Neural cell (in vitro differentiated cells): Measurements from ENCODE around the gene CSMD2. TPM values are rescaled to one million over a fixed set of nuclear protein-coding genes. Genes with fewer than 3 reads are reported as not detected.

Experiments used
- H2AFZ ChIP-seq: fragments of 200-600, 300-800 bp; sonication (generic), shearing (Covaris generic); 2 replicates; pipeline ENCODE4 v1.6.0; 2014; ENCODE audit warnings: low read depth, mild to moderate bottlenecking, antibody characterized with exemption, low read length, moderate library complexity
- H3F3A ChIP-seq: fragments of 200-600 bp; shearing (Covaris generic); 2 replicates; pipeline ENCODE4 v1.6.1; 2016; ENCODE audit warnings: mild to moderate bottlenecking, moderate library complexity, mixed read lengths, antibody characterized with exemption, low read length; ENCODE audit not compliant: insufficient read depth, poor library complexity, severe bottlenecking
- H3K27ac ChIP-seq: fragments of 200-600, 300-800 bp; sonication (generic), shearing (Covaris generic); 2 replicates; pipeline ENCODE4 v1.5.1; 2014; ENCODE audit warnings: mild to moderate bottlenecking, low read length, moderate library complexity
- H3K27me3 ChIP-seq: fragments of 300-800, 200-600 bp; sonication (generic), shearing (Covaris generic); 2 replicates; pipeline ENCODE4 v1.6.0; 2014; ENCODE audit warnings: mild to moderate bottlenecking, low read depth, low read length, moderate library complexity; ENCODE audit not compliant: insufficient read depth
- H3K36me3 ChIP-seq: fragments of 300-800, 200-600 bp; sonication (generic), shearing (Covaris generic); 2 replicates; pipeline ENCODE4 v1.5.1; 2014; ENCODE audit warnings: mild to moderate bottlenecking, antibody characterized with exemption, low read length, moderate library complexity; ENCODE audit not compliant: insufficient read depth
- H3K4me2 ChIP-seq: fragments of 300-800, 200-600 bp; sonication (generic), shearing (Covaris generic); 2 replicates; pipeline ENCODE4 v1.6.0; 2014; ENCODE audit warnings: mild to moderate bottlenecking, low read length
- H3K4me3 ChIP-seq: fragments of 300-800, 200-600 bp; sonication (generic), shearing (Covaris generic); 2 replicates; pipeline ENCODE4 v1.5.1; 2014; ENCODE audit warnings: mild to moderate bottlenecking, low read length, moderate library complexity
- H3K79me2 ChIP-seq: fragments of 200-600 bp; shearing (Covaris generic); replicated peaks from 2 replicates; pipeline ENCODE4 v1.6.0; 2014; ENCODE audit warnings: mild to moderate bottlenecking, low read length, moderate library complexity; ENCODE audit not compliant: insufficient read depth
- H3K9ac ChIP-seq: fragments of 300-800, 200-600 bp; sonication (generic), shearing (Covaris generic); 2 replicates; pipeline ENCODE4 v1.6.1; 2016; ENCODE audit warnings: mild to moderate bottlenecking, low read length, mixed read lengths
- H3K9me2 ChIP-seq: fragments of 200-600 bp; shearing (Covaris generic); 2 replicates; pipeline ENCODE4 v1.6.1; 2016; ENCODE audit warnings: mild to moderate bottlenecking, low read length, mixed read lengths; ENCODE audit not compliant: insufficient read depth
- H3K9me3 ChIP-seq: fragments of 200-600, 300-800 bp; sonication (generic), shearing (Covaris generic); 2 replicates; pipeline ENCODE4 v1.6.1; 2016; ENCODE audit warnings: mild to moderate bottlenecking, mixed run types, low read length, moderate library complexity, mixed read lengths
- H4K20me1 ChIP-seq: fragments of 200-600 bp; shearing (Covaris generic); 2 replicates; pipeline ENCODE4 v1.6.1; 2016; ENCODE audit warnings: mild to moderate bottlenecking, mixed run types; ENCODE audit not compliant: insufficient read depth
- EP300 ChIP-seq: fragments of 450-650 bp; conservative IDR thresholded peaks from 2 replicates; pipeline ENCODE4 v1.6.1; 2014; ENCODE audit warnings: antibody characterized with exemption, mild to moderate bottlenecking, moderate library complexity; ENCODE audit not compliant: poor library complexity, severe bottlenecking
- EZH2 ChIP-seq: fragments of 200-600, 300-800 bp; shearing (Covaris generic), sonication (generic); IDR thresholded peaks from 2 replicates; pipeline ENCODE4 v1.6.1; 2014; ENCODE audit warnings: antibody characterized with exemption, low read length, borderline replicate concordance, mild to moderate bottlenecking; ENCODE audit not compliant: insufficient read depth, poor library complexity, severe bottlenecking
- MXI1 ChIP-seq: fragments of 450-650 bp; conservative IDR thresholded peaks from 2 replicates; pipeline ENCODE4 v1.6.1; 2014; ENCODE audit warnings: antibody characterized with exemption, mild to moderate bottlenecking; ENCODE audit not compliant: poor library complexity, severe bottlenecking
- POLR2AphosphoS5 ChIP-seq: IDR thresholded peaks from 2 replicates; pipeline ENCODE4 v1.6.1; 2012
- RAD21 ChIP-seq: fragments of 450-650 bp; conservative IDR thresholded peaks from 2 replicates; pipeline ENCODE4 v1.6.1; 2014; ENCODE audit warnings: antibody characterized with exemption, mild to moderate bottlenecking, moderate library complexity
- SMC3 ChIP-seq: fragments of 450-650 bp; conservative IDR thresholded peaks from 2 replicates; pipeline ENCODE4 v1.6.1; 2014; ENCODE audit warnings: antibody characterized with exemption, mild to moderate bottlenecking, moderate library complexity; ENCODE audit not compliant: poor library complexity
- TAF1 ChIP-seq: IDR thresholded peaks from 2 replicates; pipeline ENCODE4 v1.6.1; 2012; ENCODE audit warnings: low read depth
- polyA plus RNA-seq: library from polyadenylated mRNA; depleted of rRNA; stranded (reverse); fragments of >200 nt; gene quantifications from 2 replicates; pipeline ENCODE4 v1.2.3, GENCODE V29; 2014
- TF ChIP-seq, protein P1 (sequence below): IDR thresholded peaks from 2 replicates; pipeline ENCODE4 v1.6.1; 2012; ENCODE audit warnings: borderline replicate concordance
- TF ChIP-seq, protein P2 (sequence below): fragments of 450-650 bp; IDR thresholded peaks from 2 replicates; pipeline ENCODE4 v1.5.1; 2014; ENCODE audit warnings: antibody characterized with exemption, mild to moderate bottlenecking, moderate library complexity; ENCODE audit not compliant: poor library complexity, severe bottlenecking

The CSMD2 gene
- polyA plus RNA-seq, 1 donor from 2014 or later: 9.6 TPM

DNA sequence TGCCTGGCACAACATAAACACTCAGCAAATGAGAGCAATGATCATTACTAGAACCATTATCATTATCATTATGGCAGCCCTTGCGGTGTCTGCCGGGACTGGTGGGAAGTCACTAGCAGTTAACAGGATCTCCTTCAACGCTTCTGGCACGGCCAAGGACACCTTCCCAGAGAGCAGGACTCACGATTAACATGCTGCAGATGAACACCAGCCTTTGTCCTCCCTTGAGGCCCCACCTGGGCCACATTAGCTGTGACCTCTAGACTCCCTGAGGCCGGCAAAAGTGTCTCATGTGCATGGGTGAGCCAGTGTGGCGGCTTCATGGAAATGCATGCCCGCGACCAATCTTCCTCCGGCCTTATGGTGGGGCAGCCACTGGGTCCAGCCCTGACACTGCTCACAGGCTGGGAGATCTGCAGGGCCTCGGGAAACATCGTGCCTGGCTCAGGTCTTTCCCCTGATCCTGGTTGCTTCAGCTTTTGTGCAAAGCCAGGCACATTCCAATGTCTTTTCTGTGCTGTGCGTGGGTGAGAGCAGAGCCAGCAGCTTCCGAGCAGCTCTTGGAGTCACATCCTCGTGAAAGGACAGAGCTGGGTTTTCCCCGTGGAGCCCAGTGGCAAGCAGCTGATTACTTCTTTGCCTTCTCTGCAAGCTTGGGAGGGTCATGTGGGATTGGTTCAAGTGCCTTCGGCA, 193.9 kb downstream of the CSMD2 start:
- Histone ChIP-seq H3K79me2 (no peaks in the 10 kb centered on the region), H3K4me2 (no peak overlapping the region), H3K27ac (no peak overlapping the region)

DNA sequence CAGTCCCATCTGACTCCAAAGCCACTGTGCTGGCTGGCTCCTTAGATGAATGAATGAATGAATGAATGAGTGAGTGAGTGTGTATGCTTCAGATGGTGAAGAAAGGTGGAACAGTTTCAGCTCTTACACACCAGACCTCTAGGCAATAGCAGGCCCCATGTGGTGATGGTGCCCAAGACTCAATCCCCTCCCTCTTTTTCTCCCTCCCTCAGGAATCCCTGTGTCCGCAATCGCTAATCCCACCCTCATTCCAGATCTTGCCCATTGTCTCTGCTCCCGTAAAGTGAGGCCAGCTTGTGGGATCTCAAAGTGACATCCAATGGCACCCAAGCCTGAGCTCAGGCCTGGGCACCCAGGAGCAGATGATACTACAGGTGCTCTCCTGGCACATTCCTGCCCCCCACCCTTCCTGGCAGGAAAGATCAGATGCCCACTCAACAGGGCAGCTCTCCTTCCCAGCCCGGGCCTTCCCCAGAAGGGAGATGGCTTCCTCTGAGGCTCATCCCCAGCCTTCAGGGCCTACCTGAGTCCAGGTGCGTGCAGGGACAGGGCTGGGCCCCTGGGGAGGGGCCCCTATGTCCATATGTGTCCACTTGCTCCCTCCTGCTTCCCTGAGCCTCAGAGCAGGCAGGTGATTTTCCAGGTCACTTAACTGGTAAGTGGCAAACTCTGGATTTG, 194.7 kb downstream of the CSMD2 start:
- Histone ChIP-seq H3K9me2 (no peaks in the 10 kb centered on the region), H3K36me3 (no peaks in the 10 kb centered on the region), H3F3A (no peaks in the 10 kb centered on the region), H3K9me3 (no peaks in the 10 kb centered on the region), H4K20me1 (no peaks in the 10 kb centered on the region), H3K27ac (no peak overlapping the region), H3K79me2 (no peaks in the 10 kb centered on the region), H2AFZ (no peak overlapping the region), H3K4me3 (no peak overlapping the region), H3K27me3 (no peaks in the 10 kb centered on the region), H3K4me2 (no peak overlapping the region), H3K9ac (no peak overlapping the region)
- TF ChIP-seq, protein P1, sequence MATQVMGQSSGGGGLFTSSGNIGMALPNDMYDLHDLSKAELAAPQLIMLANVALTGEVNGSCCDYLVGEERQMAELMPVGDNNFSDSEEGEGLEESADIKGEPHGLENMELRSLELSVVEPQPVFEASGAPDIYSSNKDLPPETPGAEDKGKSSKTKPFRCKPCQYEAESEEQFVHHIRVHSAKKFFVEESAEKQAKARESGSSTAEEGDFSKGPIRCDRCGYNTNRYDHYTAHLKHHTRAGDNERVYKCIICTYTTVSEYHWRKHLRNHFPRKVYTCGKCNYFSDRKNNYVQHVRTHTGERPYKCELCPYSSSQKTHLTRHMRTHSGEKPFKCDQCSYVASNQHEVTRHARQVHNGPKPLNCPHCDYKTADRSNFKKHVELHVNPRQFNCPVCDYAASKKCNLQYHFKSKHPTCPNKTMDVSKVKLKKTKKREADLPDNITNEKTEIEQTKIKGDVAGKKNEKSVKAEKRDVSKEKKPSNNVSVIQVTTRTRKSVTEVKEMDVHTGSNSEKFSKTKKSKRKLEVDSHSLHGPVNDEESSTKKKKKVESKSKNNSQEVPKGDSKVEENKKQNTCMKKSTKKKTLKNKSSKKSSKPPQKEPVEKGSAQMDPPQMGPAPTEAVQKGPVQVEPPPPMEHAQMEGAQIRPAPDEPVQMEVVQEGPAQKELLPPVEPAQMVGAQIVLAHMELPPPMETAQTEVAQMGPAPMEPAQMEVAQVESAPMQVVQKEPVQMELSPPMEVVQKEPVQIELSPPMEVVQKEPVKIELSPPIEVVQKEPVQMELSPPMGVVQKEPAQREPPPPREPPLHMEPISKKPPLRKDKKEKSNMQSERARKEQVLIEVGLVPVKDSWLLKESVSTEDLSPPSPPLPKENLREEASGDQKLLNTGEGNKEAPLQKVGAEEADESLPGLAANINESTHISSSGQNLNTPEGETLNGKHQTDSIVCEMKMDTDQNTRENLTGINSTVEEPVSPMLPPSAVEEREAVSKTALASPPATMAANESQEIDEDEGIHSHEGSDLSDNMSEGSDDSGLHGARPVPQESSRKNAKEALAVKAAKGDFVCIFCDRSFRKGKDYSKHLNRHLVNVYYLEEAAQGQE: no peak
- TF ChIP-seq TAF1: no peak
- no peak for TF ChIP-seq EP300
- no peak for TF ChIP-seq EZH2
- TF ChIP-seq MXI1: no peak
- no peak for TF ChIP-seq SMC3
- no peak for TF ChIP-seq RAD21
- TF ChIP-seq POLR2AphosphoS5: no peak
- TF ChIP-seq, protein P2, sequence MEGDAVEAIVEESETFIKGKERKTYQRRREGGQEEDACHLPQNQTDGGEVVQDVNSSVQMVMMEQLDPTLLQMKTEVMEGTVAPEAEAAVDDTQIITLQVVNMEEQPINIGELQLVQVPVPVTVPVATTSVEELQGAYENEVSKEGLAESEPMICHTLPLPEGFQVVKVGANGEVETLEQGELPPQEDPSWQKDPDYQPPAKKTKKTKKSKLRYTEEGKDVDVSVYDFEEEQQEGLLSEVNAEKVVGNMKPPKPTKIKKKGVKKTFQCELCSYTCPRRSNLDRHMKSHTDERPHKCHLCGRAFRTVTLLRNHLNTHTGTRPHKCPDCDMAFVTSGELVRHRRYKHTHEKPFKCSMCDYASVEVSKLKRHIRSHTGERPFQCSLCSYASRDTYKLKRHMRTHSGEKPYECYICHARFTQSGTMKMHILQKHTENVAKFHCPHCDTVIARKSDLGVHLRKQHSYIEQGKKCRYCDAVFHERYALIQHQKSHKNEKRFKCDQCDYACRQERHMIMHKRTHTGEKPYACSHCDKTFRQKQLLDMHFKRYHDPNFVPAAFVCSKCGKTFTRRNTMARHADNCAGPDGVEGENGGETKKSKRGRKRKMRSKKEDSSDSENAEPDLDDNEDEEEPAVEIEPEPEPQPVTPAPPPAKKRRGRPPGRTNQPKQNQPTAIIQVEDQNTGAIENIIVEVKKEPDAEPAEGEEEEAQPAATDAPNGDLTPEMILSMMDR: no peak

More for the DNA sequence above, 193.9 kb downstream of the CSMD2 start:
- H3K9me2 ChIP-seq: no peaks in the 10 kb centered on the region
- H3K9ac ChIP-seq: no peak overlapping the region
- TF ChIP-seq RAD21 (no peak), EZH2 (no peak), TAF1 (no peak), SMC3 (no peak)
- TF ChIP-seq, protein P1: no peak
- H4K20me1 ChIP-seq: no peaks in the 10 kb centered on the region
- H3K4me3 ChIP-seq: no peak overlapping the region
- no peaks in the 10 kb centered on the region for H3K9me3 ChIP-seq
- no peaks in the 10 kb centered on the region for H3K27me3 ChIP-seq
- H3K36me3 ChIP-seq: no peaks in the 10 kb centered on the region
- H3F3A ChIP-seq: no peaks in the 10 kb centered on the region
- no peak overlapping the region for H2AFZ ChIP-seq
